Naive B cell (primary cell): ENCODE data around the gene GHRL. TPM values are rescaled to one million over a fixed set of nuclear protein-coding genes. Genes with fewer than 3 reads are reported as not detected.
A peak's percentile ranks its signal among the peaks of the same experiment; 100 is the strongest.
"Not testable (repeated sequence)": the region's sequence is repeated elsewhere in the genome, so short reads cannot be mapped to it uniquely, and the experiment has no call there.

Experiments used
- ATAC-seq, 2 donors: fragments of 150-1000 bp; cut with Tn5 transposase; 2 replicates each; pipeline ENCODE4 v1.10.0; 2021; ENCODE audit warnings: low read depth in 2 of 2, mild to moderate bottlenecking in 2 of 2, moderate library complexity in 2 of 2
- DNase-seq: peaks from one replicate; pipeline ENCODE4 v3.0.0; 2022
- H3K27ac Mint-ChIP-seq, 6 donors: one replicate each; pipeline ENCODE4 v1.8.0; 2020 to 2022; ENCODE audit warnings: mild to moderate bottlenecking in 6 of 6, mixed read lengths in 6 of 6, moderate library complexity in 5 of 6, inconsistent platforms in 2 of 6
- H3K27me3 Mint-ChIP-seq, 3 donors: one replicate each; pipeline ENCODE4 v1.8.0; 2021 to 2022; ENCODE audit warnings: mixed read lengths in 3 of 3, mild to moderate bottlenecking in 1 of 3
- H3K36me3 Mint-ChIP-seq, 2 donors: one replicate each; pipeline ENCODE4 v1.8.0; 2020 to 2022; ENCODE audit warnings: mixed read lengths in 2 of 2, inconsistent platforms in 1 of 2, mild to moderate bottlenecking in 1 of 2
- H3K4me1 Mint-ChIP-seq, 3 donors: one replicate each; pipeline ENCODE4 v1.8.0; 2020 to 2022; ENCODE audit warnings: mixed read lengths in 3 of 3, inconsistent platforms in 1 of 3, mild to moderate bottlenecking in 1 of 3, moderate library complexity in 1 of 3
- H3K4me3 Mint-ChIP-seq, 8 donors: one replicate each; pipeline ENCODE4 v1.8.0; 2020 to 2022; ENCODE audit warnings: mild to moderate bottlenecking in 8 of 8, mixed read lengths in 8 of 8, moderate library complexity in 8 of 8, inconsistent platforms in 2 of 8
- H3K9me3 Mint-ChIP-seq, 7 donors: one replicate each; pipeline ENCODE4 v1.8.0; 2020 to 2022; ENCODE audit warnings: mixed read lengths in 7 of 7, mild to moderate bottlenecking in 5 of 7, inconsistent platforms in 2 of 7, moderate library complexity in 1 of 7
- polyA plus RNA-seq, 6 donors: library from polyadenylated mRNA; unstranded; fragments of 300-500 nt; fragmentation: Illumina TruSeq; gene quantifications; one replicate each; pipeline ENCODE4 v1.2.3, GENCODE V29; 2021; ENCODE audit warnings: low read depth in 6 of 6

GHRL gene
- polyA plus RNA-seq, 6 donors from 2014 or later = 1.8 to 4.9 (median 3.0) TPM; not detected in 1

- peak overlapping the region in 7 of 8 donors; percentile 8 to 65 (median 21) for H3K4me3 Mint-ChIP-seq
- peak overlapping the region in 3 of 6 donors; percentile 47 to 84 (median 60) for H3K27ac Mint-ChIP-seq
- ATAC-seq (no peak), DNase-seq (no peak)
- no peaks in the 10 kb centered on the region for H3K9me3 Mint-ChIP-seq
- peaks cover 4 to 8% of the 10 kb centered on the region in 2 donors for H3K36me3 Mint-ChIP-seq
- peaks cover 17 to 32% (median 30%) of the 10 kb centered on the region in 3 donors for H3K4me1 Mint-ChIP-seq
- H3K27me3 Mint-ChIP-seq = no peaks in the 10 kb centered on the region
Measured at GRCh38 chr3:10273702-10274305, 18.9 kb downstream of the GHRL start.

- ATAC-seq (no peak), DNase-seq (no peak)
- Mint-ChIP-seq H3K27ac (peak overlapping the region in 5 of 6 donors; percentile 47 to 91 (median 71)), H3K36me3 (peaks cover 4 to 8% of the 10 kb centered on the region in 2 donors), H3K9me3 (no peaks in the 10 kb centered on the region), H3K27me3 (no peaks in the 10 kb centered on the region), H3K4me3 (peak overlapping the region in 7 of 8 donors; percentile 8 to 71 (median 21)), H3K4me1 (peaks cover 17 to 38% (median 34%) of the 10 kb centered on the region in 3 donors)
Measured at GRCh38 chr3:10272977-10273376, 19.8 kb downstream of the GHRL start.

GRCh38 chr3:10272476-10272875 lies 20.3 kb downstream of the GHRL start:
- peaks cover 20 to 42% (median 36%) of the 10 kb centered on the region in 3 donors for H3K4me1 Mint-ChIP-seq
- not testable (repeated sequence) for H3K27me3 Mint-ChIP-seq, H3K36me3 Mint-ChIP-seq, ATAC-seq, H3K9me3 Mint-ChIP-seq, DNase-seq
- peak overlapping the region in 1 of 8 donors; percentile 5 for H3K4me3 Mint-ChIP-seq
- peak overlapping the region in 2 of 6 donors; percentile 47 to 60 for H3K27ac Mint-ChIP-seq

GRCh38 chr3:10269443-10269842 lies 23.3 kb downstream of the GHRL start:
- Mint-ChIP-seq H3K27me3 (no peaks in the 10 kb centered on the region), H3K4me3 (no peak overlapping the region), H3K27ac (peak overlapping the region in 2 of 6 donors; percentile 12 to 28), H3K4me1 (peaks cover 25 to 55% (median 52%) of the 10 kb centered on the region in 3 donors), H3K9me3 (no peaks in the 10 kb centered on the region), H3K36me3 (peaks cover 16 to 18% of the 10 kb centered on the region in 2 donors)
- ATAC-seq (no peak), DNase-seq (no peak)

- H3K36me3 Mint-ChIP-seq = peaks cover 21% of the 10 kb centered on the region in 2 donors
- peaks cover 25 to 55% (median 51%) of the 10 kb centered on the region in 3 donors for H3K4me1 Mint-ChIP-seq
- no peaks in the 10 kb centered on the region for H3K27me3 Mint-ChIP-seq
- no peaks in the 10 kb centered on the region for H3K9me3 Mint-ChIP-seq
- no peak overlapping the region for H3K4me3 Mint-ChIP-seq
- peak overlapping the region in 2 of 6 donors; percentile 12 for H3K27ac Mint-ChIP-seq
- DNase-seq = no peak
- ATAC-seq = no peak
Measured at GRCh38 chr3:10268930-10269329, 23.8 kb downstream of the GHRL start.

- Mint-ChIP-seq H3K4me3 (no peak overlapping the region), H3K9me3 (no peaks in the 10 kb centered on the region), H3K27me3 (no peaks in the 10 kb centered on the region), H3K36me3 (peaks cover 26 to 27% of the 10 kb centered on the region in 2 donors), H3K4me1 (peaks cover 26 to 55% (median 50%) of the 10 kb centered on the region in 3 donors), H3K27ac (no peak overlapping the region)
- DNase-seq (no peak), ATAC-seq (no peak)
Measured at GRCh38 chr3:10268116-10268515, 24.6 kb downstream of the GHRL start.

GRCh38 chr3:10266936-10267335 lies 25.8 kb downstream of the GHRL start:
- not testable (repeated sequence) for ATAC-seq, H3K9me3 Mint-ChIP-seq, H3K27me3 Mint-ChIP-seq, DNase-seq
- Mint-ChIP-seq H3K4me3 (peak overlapping the region in 1 of 8 donors; percentile 25), H3K36me3 (peaks cover 26 to 29% of the 10 kb centered on the region in 2 donors), H3K27ac (peak overlapping the region in 2 of 6 donors; percentile 31 to 49), H3K4me1 (peaks cover 27 to 58% (median 54%) of the 10 kb centered on the region in 3 donors)

GRCh38 chr3:10265833-10266232 lies 26.9 kb downstream of the GHRL start:
- H3K36me3 Mint-ChIP-seq = peaks cover 30 to 40% of the 10 kb centered on the region in 2 donors
- H3K4me1 Mint-ChIP-seq = peaks cover 33 to 64% (median 58%) of the 10 kb centered on the region in 3 donors
- ATAC-seq (no peak), DNase-seq (no peak)
- no peaks in the 10 kb centered on the region for H3K9me3 Mint-ChIP-seq
- peak overlapping the region in 1 of 6 donors; percentile 22 for H3K27ac Mint-ChIP-seq
- no peaks in the 10 kb centered on the region for H3K27me3 Mint-ChIP-seq
- no peak overlapping the region for H3K4me3 Mint-ChIP-seq

GRCh38 chr3:10263646-10264363 lies 28.9 kb downstream of the GHRL start:
- Mint-ChIP-seq H3K27ac (peak overlapping the region in 5 of 6 donors; percentile 1 to 79 (median 75)), H3K9me3 (no peaks in the 10 kb centered on the region), H3K4me1 (peaks cover 40 to 71% (median 65%) of the 10 kb centered on the region in 3 donors), H3K36me3 (peaks cover 40 to 51% of the 10 kb centered on the region in 2 donors), H3K4me3 (no peak overlapping the region), H3K27me3 (no peaks in the 10 kb centered on the region)
- peak; percentile 7 for DNase-seq
- ATAC-seq = peak; percentile 75 to 78

- Mint-ChIP-seq H3K27ac (peak overlapping the region in 2 of 6 donors; percentile 37 to 68), H3K4me1 (peaks cover 36 to 62% (median 59%) of the 10 kb centered on the region in 3 donors), H3K36me3 (peaks cover 33 to 51% of the 10 kb centered on the region in 2 donors), H3K4me3 (no peak overlapping the region), H3K9me3 (no peaks in the 10 kb centered on the region), H3K27me3 (no peaks in the 10 kb centered on the region)
- DNase-seq (no peak), ATAC-seq (no peak)
Measured at GRCh38 chr3:10262027-10262426, 30.7 kb downstream of the GHRL start.

- ATAC-seq (no peak), DNase-seq (no peak)
- no peaks in the 10 kb centered on the region for H3K9me3 Mint-ChIP-seq
- H3K36me3 Mint-ChIP-seq = peaks cover 25 to 52% of the 10 kb centered on the region in 2 donors
- peaks cover 40 to 66% (median 53%) of the 10 kb centered on the region in 3 donors for H3K4me1 Mint-ChIP-seq
- H3K27me3 Mint-ChIP-seq = no peaks in the 10 kb centered on the region
- H3K4me3 Mint-ChIP-seq = no peak overlapping the region
- H3K27ac Mint-ChIP-seq = peak overlapping the region in 3 of 6 donors; percentile 20 to 86 (median 84)
Measured at GRCh38 chr3:10260211-10260701, 32.5 kb downstream of the GHRL start.

GRCh38 chr3:10259798-10260197 lies 32.9 kb downstream of the GHRL start:
- peak overlapping the region in 3 of 6 donors; percentile 20 to 86 (median 84) for H3K27ac Mint-ChIP-seq

GRCh38 chr3:10259036-10259435 lies 33.7 kb downstream of the GHRL start:
- H3K27me3 Mint-ChIP-seq = no peaks in the 10 kb centered on the region
- H3K9me3 Mint-ChIP-seq = no peaks in the 10 kb centered on the region
- ATAC-seq (no peak), DNase-seq (no peak)
- H3K27ac Mint-ChIP-seq = peak overlapping the region in 1 of 6 donors; percentile 19
- peaks cover 23 to 46% of the 10 kb centered on the region in 2 donors for H3K36me3 Mint-ChIP-seq
- H3K4me1 Mint-ChIP-seq = peaks cover 48 to 67% (median 62%) of the 10 kb centered on the region in 3 donors
- no peak overlapping the region for H3K4me3 Mint-ChIP-seq

More at GRCh38 chr3:10259798-10260197, 32.9 kb downstream of the GHRL start:
- ATAC-seq (no peak), DNase-seq (no peak)
- Mint-ChIP-seq H3K36me3 (peaks cover 25 to 52% of the 10 kb centered on the region in 2 donors), H3K4me3 (peak overlapping the region in 1 of 8 donors; percentile 38), H3K27me3 (no peaks in the 10 kb centered on the region), H3K9me3 (no peaks in the 10 kb centered on the region), H3K4me1 (peaks cover 44 to 67% (median 58%) of the 10 kb centered on the region in 3 donors)
